ENCODE data around the gene RNF133.

Gene RNF133

DNA sequence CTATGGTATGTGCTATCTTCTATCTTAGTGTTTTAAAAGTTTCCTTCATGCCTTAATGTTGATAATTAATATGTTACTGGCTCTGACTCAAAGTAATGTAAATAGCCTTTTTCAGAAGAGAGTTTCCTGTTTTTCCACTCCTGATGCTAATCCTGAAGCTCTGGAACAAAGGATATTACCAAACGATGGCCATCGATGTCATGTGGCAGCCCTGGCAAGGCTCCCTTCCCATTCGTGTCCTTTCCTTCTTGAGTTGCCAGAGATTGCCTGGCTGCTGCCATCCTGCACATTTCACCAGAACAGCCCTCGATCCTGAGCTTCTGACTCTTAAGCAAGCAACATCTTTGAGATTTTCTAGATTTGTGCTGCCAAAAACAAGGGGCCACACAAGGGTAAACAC lies 46.0 kb downstream of the RNF133 start:
- Histone ChIP-seq H2AFZ (ENCODE audit: low read depth, low read length) (no peak overlapping the region), H3K4me1 (ENCODE audit: insufficient read depth, low read length) (no peaks in the 10 kb centered on the region), H3K4me3 (ENCODE audit: low read length) (no peak overlapping the region), H3K36me3 (ENCODE audit: insufficient read depth, low read length) (no peaks in the 10 kb centered on the region), H3K27me3 (ENCODE audit: insufficient read depth, low read length) (no peaks in the 10 kb centered on the region), H3K9me3 (ENCODE audit: low read length) (no peaks in the 10 kb centered on the region)

GRCh38 chr7:122651451-122651850 lies 47.5 kb downstream of the RNF133 start:
- Histone ChIP-seq H2AFZ (ENCODE audit: low read depth, low read length) (no peak overlapping the region), H3K9me3 (ENCODE audit: low read length) (no peaks in the 10 kb centered on the region)

More at GRCh38 chr7:122651451-122651850, 47.5 kb downstream of the RNF133 start:
- Histone ChIP-seq H3K4me3 (ENCODE audit: low read length) (no peak overlapping the region), H3K4me1 (ENCODE audit: insufficient read depth, low read length) (no peaks in the 10 kb centered on the region), H3K27me3 (ENCODE audit: insufficient read depth, low read length) (no peaks in the 10 kb centered on the region), H3K36me3 (ENCODE audit: insufficient read depth, low read length) (no peaks in the 10 kb centered on the region)
